ENCODE results near the gene TMEFF2. TPM values are rescaled to one million over a fixed set of nuclear protein-coding genes. Genes with fewer than 3 reads are reported as not detected.
"Not testable (repeated sequence)": the region's sequence is repeated elsewhere in the genome, so short reads cannot be mapped to it uniquely, and the experiment has no call there.

Gene TMEFF2
- polyA plus RNA-seq, 10 donors = 15.3 to 39.8 (median 24.7) TPM

DNA sequence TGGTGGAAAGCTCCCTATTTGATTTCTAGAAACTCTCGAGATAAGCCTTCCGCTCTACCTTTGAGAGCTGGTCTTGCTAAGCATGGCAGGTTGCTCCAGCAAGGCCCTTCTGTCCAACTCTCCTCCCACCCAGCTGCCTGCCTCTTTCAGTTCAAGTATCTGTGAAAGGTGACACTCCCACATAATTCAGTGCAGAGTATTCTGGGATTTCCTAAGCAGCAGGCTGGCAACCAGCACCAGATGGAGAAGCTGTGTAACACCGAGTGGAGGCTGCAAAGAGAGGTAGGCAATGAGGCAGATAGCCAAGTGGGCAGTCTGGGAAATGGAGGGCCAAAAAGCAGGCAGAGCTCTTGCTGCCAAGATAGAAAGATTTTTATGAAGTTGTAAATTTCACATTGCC lies 259.5 kb downstream of the TMEFF2 start:
- peak in 2 of 3 donors; percentile 9 to 11 for DNase-seq

DNA sequence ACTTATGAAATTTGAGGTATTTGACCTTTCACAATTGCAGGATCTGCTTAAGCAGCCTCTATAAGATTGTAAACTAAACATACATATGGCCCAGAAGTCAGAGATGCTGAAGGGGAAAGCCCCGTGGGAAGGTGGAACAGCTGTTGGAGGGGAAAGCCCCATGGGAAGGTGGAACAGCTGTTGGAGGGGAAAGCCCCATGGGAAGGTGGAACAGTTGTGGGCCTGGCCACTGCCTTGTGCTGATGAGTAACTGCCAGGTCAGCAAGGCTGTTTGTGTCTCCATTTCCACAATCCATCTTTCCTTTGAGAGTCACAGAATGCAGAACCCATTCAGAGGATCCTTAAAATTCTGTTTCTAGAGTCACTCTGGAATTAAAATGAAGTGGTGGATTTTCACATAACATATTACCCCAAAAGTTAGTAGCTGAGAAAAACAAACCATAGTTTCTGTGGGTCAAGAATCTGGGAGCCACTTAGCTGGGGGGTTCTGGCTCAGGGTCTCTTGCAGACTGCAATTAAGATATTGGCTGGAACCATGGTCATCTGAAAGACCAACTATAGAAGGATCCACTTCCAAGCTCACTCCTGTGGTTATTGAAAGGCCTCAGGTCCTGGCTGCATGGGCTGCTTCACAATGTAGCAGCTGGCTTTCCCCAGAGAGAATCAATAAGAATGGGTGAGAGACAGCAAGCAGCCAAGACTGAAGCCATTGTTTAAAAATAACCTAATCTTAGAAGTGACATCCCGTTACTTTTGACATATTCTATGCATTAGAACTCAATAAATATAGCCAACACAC lies 261.2 kb downstream of the TMEFF2 start:
- no peak for DNase-seq

DNA sequence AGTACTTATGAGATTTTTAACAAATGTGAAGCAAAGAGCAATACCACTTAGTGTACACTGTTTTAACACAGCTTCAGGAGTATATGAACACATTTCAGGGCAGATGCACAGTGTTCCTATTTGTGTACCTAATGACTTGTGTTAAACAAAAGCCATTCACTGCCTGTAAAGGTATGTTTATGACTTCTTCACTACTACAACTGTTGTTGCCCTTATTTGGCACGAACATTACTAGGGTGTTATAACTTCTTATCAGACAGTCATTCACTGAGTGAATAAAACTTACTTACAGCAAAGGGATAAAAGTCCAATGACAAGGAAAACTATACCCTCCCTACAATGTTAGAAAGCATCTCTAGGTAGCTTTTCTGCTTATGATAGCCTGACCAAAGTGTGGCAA lies 262.4 kb downstream of the TMEFF2 start:
- no peak for DNase-seq

DNA sequence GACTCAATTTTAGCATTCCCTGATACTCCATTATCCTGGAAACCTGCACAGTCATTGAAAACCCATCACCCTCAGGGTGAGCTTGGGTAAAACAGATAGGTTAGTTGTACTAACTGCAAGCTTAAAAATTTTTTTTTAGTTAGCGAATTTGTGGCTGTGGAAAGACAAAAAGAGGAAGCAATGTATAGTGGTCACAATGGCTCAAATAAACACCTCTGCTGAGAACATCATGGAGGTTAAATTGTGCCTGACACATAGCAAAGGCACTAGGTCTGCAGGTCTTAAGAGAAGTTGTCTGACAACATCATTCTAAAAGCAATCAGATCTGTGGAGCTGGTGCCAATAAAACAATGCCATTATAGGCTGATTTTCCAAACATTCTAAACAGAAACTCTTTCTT lies 263.4 kb downstream of the TMEFF2 start:
- no peak for DNase-seq

DNA sequence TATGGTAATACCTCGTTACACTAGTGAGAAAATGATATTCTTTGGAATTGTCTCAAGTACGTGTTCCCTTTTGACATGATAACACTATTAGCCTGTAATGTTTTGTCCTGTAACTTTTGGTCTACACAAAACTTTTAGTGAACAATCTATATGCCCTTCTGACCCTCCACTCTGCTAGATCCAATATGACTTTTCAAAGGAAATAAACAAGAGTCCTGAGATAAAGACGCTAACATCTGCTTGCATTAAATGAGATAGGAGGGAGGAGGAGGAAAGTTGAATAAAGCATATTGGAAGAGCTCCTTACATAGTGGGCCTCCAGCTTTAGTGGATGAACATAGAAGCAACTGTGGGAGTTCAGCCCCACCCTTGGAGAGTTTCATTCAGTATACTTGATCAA lies 264.5 kb downstream of the TMEFF2 start:
- DNase-seq = no peak

DNA sequence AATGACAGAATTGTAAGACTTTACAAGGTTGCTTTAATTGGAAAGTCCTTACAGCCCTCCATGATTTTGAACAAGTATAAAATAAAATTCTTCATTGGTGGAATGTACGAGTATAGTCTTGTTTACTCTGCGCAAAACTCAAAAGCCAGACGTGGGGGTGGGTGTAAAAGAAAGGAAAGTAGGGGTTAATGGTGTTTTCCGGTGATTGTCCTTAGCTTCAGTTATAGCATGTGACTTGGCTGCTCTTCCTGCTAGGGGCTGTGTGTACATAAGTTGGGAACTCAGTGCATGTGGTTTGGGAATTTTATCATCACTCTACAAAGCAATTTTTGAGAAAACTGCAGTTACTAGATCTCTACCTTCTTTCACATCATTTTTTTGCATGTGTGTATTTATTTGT lies 265.4 kb downstream of the TMEFF2 start:
- peak in 1 of 3 donors; percentile 26 for DNase-seq

DNA sequence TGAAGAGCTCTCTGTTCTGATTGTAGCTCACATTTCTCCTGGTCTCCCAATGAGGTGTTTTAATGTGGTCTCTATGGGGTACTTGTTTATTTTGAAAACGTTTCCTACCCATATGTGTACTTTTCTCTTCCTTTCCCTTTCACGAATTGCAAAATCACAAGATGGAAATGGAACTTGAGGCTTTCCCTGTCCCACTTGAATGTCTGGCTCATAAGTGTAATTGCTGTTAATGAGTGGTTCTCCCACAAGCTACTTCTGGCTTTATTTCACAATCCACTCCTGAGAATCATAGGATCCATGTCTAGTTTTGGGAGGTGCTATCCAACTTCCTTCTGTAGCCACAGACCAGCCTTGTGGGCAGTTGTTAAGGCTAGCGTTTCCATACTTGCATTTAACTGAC lies 266.7 kb downstream of the TMEFF2 start:
- no peak for DNase-seq

DNA sequence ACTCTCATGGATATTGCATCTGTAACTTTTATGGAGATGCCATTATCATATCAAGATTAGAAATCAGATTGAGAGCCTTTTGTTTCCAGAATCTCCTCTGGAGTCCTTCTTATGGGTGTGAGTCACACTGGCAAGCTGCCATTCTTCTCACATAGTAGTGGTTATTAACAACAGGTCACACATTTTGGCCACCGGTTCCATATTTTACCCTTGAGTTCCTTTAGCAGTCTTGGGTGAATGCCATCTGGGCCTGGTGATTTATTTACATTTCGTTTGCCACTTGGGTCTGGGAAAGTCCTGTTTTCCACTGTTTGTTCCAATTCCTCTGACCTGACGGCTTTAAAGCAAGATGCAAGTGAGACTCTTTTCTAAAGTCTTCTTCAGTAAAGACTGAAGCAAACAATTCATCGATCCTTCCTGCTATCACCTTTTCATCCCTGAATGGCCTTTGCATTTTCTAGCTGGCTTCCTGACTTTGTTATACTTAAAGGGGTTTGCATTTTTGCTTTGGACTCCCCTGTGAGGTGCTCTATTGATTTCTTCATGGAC lies 267.3 kb downstream of the TMEFF2 start:
- peak; percentile 22 to 57 (median 33) for DNase-seq

DNA sequence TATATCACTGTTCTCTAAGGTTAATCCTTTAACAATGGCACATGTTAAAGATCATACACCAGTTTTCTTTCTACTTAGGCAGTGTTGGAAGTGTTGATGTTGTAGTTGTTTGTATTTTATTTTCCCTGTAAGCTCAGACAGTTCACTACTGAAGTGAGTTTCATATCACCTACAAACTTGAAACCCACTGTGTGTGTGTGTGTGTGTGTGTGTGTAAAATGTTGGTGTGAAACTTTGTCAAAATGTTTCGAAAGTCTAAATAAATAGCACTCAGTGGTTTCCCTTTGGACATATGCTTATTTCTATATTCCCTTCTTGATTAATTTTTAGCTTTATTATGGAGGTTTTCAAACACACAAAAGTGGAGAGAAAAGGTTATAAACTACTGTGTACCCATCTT lies 268.1 kb downstream of the TMEFF2 start:
- no peak for DNase-seq

DNA sequence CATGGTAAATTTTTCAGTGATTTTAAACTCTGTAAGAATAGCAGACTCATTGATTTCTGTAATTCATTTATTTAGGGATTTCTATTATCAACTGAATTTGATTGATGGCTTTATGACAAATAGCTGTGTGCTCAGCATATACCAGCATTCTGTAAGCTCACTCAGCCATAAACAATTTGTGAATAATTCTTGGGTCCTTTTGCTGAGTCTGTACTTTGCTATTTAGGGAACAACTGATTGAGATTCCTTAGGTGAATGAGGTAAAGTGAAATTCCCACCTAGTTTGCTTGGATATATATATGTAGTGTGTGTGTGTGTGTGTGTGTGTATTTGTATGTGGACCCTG lies 271.1 kb downstream of the TMEFF2 start:
- no peak for DNase-seq

DNA sequence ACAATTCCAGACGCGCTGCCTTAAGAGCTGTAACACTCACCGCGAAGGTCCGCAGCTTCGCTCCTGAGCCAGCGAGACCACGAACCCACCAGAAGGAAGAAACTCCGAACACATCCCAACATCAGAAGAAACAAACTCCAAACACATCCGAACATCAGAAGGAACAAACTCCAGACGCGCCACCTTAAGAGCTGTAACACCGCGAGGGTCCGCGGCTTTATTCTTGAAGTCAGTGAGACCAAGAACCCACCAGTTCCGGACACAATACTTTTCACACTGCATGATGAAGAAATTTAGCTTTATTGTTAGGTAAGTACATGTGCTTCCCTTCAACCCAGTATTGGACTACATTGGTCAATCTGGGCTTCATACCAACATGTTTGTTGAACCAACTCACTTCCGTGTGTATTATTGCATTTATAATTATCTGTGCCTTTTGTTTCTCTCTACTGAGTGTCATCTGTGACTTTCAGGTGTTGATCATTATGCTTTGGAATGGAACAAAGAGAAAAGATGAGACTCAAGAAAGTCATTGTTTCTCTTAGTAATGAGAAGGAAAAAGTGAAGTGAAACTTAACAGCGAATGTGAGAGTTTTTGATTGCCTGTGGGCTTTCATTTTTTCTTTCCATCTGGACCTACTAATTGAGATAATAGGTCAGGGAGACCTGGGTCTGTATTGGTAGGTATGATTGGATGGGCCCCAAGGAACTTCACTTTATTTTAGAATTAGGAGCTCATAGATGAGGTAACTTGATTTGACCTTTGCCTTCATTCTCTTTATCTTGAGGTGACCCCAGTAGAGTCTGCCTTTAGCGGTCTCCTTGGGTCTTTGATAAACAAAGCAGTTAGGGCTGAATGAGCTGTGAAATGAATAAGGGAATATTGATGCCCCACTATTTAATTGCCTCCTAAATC lies 271.7 kb downstream of the TMEFF2 start:
- DNase-seq = no peak

DNA sequence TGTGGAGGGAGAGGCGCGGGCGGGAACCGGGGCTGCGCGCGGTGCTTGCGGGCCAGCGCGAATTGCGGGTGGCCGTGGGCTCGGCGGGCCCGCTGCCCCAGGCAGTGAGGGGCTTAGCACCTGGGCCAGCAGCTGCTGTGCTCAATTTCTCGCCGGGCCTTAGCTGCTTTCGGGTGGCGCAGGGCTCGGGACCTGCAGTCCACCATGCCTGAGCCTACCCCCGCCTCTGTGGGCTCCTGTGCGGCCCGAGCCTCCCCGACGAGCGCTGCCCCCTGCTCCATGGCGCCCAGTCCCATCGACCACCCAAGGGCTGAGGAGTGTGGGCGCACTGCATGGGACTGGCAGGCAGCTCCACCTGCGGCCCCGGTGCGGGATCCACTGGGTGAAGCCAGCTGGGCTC lies 273.1 kb downstream of the TMEFF2 start:
- DNase-seq = not testable (repeated sequence)

DNA sequence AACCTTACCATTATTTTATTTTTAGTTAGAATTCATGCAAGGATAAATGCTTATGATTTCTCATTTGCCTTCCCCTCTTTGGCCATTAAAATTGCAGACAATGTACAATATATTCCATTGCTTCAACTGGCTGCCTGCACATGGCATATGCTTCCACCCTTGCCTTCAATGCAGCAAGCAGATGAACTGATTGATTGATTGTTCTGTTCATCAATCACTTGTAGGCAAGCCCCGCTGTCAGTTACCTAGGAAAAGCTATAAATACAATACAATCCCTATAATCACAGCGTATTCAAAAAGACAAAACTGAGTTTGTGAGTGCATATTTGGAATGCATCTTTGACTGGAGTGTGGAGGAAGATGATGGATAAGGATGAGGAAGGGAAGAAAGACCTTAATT lies 274.2 kb downstream of the TMEFF2 start:
- DNase-seq = no peak

DNA sequence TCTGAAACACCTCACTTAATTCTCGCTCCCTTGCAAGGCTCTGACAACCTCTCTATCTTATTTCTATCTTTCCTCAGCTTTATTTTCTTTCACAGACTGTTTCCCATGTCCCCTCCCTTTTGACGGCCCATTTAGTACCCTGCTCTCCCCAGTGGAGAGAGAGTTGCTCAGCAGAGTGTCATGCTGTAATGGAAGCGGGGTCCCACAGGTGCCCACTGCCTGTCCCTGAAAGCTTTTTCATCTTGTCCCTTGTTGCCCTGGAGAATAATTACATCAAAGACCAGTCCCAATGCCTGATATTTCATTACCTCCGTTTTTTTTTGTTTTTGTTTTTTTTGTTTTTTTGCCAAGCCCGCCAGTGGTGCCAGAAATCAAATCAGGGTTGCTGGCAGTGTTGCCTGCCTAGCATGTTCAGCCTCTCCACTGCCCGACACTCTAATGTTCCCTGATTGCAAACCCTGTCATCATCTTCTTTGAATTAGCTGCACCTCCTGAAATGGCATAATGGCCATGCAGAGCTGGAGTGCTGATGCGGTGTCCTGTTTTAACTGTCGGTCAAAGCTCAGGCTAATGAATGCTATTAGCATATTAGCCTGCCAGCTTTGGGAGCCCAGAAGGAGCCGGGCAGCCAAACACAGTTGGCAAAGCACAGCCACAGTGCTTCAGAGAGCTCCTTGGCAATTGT lies 276.6 kb downstream of the TMEFF2 start:
- no peak for DNase-seq

DNA sequence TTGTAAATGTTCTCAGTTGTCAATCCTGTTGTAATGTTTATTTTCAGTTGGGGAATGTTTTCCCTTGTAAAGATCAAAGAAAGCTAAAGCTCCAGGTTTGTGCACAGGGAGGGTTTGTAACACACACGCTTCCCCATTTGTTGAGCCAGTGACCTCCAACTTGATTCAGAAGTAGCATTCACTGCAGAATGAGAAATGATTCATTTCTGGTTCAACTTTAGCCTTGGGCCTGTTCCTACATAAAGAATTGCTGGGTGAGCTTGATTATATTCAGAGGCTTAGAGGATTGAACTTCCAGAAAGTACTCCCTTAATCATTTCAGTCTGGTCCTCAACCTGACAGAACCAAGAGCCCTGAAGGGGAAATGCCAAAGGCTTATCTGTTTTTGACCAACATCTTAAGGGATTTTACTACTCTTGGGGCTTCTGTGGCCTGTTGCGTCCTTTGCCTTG lies 277.3 kb downstream of the TMEFF2 start:
- no peak for DNase-seq

DNA sequence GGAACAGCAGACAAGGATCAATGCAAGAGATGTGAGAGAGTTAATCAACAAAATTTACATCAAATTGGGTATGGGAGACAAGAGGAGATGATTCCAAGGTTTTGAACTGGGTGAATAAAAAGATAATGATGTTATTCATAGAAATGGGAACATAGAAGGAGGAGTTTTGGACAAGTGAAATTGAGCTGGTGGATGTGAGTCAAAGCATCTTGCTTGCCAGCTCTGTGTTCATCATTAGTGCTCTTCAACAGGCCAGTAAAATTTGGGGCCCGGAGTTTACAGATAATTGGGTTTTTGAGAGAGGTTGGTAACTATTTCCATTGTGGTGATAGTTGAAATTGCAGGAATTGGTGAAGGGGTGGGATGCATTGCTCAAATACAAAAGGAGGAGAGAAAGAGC lies 277.9 kb downstream of the TMEFF2 start:
- DNase-seq = no peak

DNA sequence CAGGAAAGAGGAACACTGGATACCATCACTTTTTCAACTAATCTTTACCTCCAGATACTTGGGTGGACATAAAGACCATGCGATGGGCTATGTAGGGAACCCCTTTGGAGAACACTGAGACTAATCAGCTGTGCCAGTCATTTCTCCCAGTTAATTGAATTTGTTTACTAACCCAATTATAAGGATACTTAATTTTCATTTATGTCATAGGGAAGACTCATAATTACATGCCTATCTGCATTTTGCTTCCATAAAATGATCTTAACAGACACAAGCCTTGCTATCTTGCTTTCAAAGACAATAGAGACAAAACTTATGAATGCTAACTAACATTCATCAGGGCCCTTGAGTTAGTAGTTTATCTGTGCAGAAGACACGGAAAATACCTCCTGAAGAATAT lies 279.0 kb downstream of the TMEFF2 start:
- no peak for DNase-seq

DNA sequence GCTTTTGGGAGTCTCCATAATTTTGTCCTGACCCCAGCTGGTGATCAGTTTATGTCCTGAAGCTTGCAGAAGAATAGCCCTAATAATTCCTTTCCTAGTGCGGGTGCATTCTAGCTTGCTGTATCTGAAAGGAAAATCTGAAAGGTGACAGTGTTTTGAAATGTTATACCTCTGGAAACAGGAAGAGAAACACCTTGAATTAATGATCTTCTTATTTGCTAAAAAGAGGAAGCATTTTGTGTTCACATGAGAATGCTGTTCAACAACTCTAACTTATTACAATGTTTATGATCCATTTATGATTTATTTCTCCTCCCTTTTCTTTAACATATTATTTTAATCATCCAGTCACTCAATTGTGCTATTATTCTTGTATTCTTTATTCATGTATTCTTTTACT lies 280.9 kb downstream of the TMEFF2 start:
- no peak for DNase-seq

DNA sequence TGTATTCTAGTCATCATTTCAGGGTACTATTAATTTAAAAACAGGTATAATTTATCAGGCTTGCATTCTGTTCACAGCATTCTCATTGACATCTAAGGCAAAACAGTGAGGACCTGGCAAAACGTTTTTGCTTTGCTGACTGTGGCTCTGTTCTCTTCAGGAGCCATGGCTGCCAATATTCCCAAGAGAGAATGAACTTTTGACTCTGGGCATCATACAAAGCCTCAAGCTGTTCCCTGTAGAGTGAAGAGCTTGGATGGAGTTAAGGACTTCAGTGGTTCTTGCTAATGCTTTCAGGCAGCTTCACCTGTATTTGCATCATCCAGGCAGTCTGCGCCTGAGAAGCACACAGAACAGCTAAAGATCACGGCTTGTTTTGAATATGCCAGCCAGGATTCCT lies 282.0 kb downstream of the TMEFF2 start:
- DNase-seq = no peak

DNA sequence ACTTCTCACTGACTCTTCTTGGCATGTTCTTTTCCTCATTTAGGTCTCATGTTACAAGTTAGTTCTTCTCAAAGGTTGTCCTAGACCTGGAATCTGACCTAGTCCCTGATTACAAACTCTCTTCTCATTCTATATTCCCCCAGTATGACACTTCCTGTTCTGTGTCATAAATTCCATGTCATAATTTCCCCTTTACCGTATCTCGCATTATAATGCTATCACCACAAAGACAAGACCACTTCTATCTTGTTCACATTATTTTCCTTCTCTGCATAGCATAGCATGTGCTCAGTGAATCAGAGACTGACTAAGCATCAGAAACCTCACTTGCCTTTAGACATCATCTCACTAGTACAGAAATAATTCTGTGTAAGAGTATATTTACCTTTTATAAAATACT lies 284.2 kb downstream of the TMEFF2 start:
- peak in 1 of 3 donors; percentile 66 for DNase-seq

DNA sequence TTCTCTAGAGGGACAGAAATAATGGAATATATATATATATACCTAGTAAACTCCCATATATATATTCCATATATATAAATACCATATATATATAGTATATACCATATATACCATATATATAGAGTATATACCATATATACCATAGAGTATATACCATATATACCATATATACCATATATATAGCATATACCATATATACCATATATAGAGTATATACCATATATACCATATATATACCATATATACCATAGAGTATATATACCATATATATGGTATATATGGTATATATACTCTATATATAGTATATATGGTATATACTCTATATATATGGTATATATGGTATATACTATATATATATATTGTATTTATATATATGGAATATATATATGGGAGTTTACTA lies 285.9 kb downstream of the TMEFF2 start:
- no peak for DNase-seq

DNA sequence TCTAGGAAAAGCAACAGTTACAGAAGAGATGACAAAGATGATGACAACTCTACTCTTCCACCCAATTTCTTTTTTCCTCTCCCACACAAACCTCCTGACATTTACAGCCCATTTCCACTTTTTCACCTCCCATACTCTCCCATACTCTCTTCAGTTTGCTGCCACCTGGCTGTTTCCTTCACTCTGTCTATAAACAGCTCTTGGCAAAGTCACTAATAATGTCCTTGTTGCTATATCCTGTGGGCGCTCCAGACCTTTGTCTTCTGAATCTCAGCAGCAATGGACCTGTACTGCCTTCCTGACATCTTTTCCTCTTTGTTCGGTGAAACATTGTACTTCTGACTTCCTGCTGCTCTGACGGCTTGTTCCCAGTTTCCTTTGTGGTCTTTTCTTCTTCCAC lies 287.2 kb downstream of the TMEFF2 start:
- no peak for DNase-seq

Measured in muscle of back (tissue), 11 donors.